Measurements from ENCODE around the gene ZBTB44.
"Not testable (repeated sequence)": the region's sequence is repeated elsewhere in the genome, so short reads cannot be mapped to it uniquely, and the experiment has no call there.

Gene ZBTB44

GRCh38 chr11:130313383-130314183 lies 1.1 kb downstream of the ZBTB44 start:
- in situ Hi-C loops (cut with MboI; ENCODE audit: low sequenced_read_pairs) = no loop called here

GRCh38 chr11:130312046-130312445 lies 2.7 kb downstream of the ZBTB44 start:
- in situ Hi-C loops (cut with MboI; ENCODE audit: low sequenced_read_pairs) = no loop called here

- in situ Hi-C loops (cut with MboI; ENCODE audit: low sequenced_read_pairs) = no loop called here
Measured at GRCh38 chr11:130310622-130311021, 4.1 kb downstream of the ZBTB44 start.

- in situ Hi-C loops (cut with MboI; ENCODE audit: low sequenced_read_pairs) = no loop called here
Measured at GRCh38 chr11:130308886-130309285, 5.8 kb downstream of the ZBTB44 start.

- in situ Hi-C loops (cut with MboI; ENCODE audit: low sequenced_read_pairs) = no loop called here
Measured at GRCh38 chr11:130308059-130308458, 6.7 kb downstream of the ZBTB44 start.

GRCh38 chr11:130304651-130305050 lies 10.1 kb downstream of the ZBTB44 start:
- in situ Hi-C loops (cut with MboI; ENCODE audit: low sequenced_read_pairs) = no loop called here

GRCh38 chr11:130301002-130301401 lies 13.7 kb downstream of the ZBTB44 start:
- in situ Hi-C loops (cut with MboI; ENCODE audit: low sequenced_read_pairs) = no loop called here

GRCh38 chr11:130300567-130300966 lies 14.2 kb downstream of the ZBTB44 start:
- in situ Hi-C loops (cut with MboI; ENCODE audit: low sequenced_read_pairs) = no loop called here

GRCh38 chr11:130299978-130300377 lies 14.7 kb downstream of the ZBTB44 start:
- in situ Hi-C loops (cut with MboI; ENCODE audit: low sequenced_read_pairs) = no loop called here

- in situ Hi-C loops (cut with MboI; ENCODE audit: low sequenced_read_pairs) = no loop called here
Measured at GRCh38 chr11:130295657-130296056, 19.1 kb downstream of the ZBTB44 start.

GRCh38 chr11:130282111-130282510 lies 32.6 kb downstream of the ZBTB44 start:
- in situ Hi-C loops (cut with MboI; ENCODE audit: low sequenced_read_pairs) = no loop called here

GRCh38 chr11:130281341-130281740 lies 33.4 kb downstream of the ZBTB44 start:
- in situ Hi-C loops (cut with MboI; ENCODE audit: low sequenced_read_pairs) = not testable (repeated sequence)

GRCh38 chr11:130279989-130280388 lies 34.7 kb downstream of the ZBTB44 start:
- in situ Hi-C loops (cut with MboI; ENCODE audit: low sequenced_read_pairs) = no loop called here

- in situ Hi-C loops (cut with MboI; ENCODE audit: low sequenced_read_pairs) = no loop called here
Measured at GRCh38 chr11:130278745-130279144, 36.0 kb downstream of the ZBTB44 start.

GRCh38 chr11:130278151-130278550 lies 36.6 kb downstream of the ZBTB44 start:
- in situ Hi-C loops (cut with MboI; ENCODE audit: low sequenced_read_pairs) = no loop called here

GRCh38 chr11:130272336-130272735 lies 42.4 kb downstream of the ZBTB44 start:
- in situ Hi-C loops (cut with MboI; ENCODE audit: low sequenced_read_pairs) = no loop called here

- in situ Hi-C loops (cut with MboI; ENCODE audit: low sequenced_read_pairs) = no loop called here
Measured at GRCh38 chr11:130269326-130269943, 45.3 kb downstream of the ZBTB44 start.

GRCh38 chr11:130263351-130263750 lies 51.4 kb downstream of the ZBTB44 start:
- in situ Hi-C loops (cut with MboI; ENCODE audit: low sequenced_read_pairs) = no loop called here

- in situ Hi-C loops (cut with MboI; ENCODE audit: low sequenced_read_pairs) = no loop called here
Measured at GRCh38 chr11:130262424-130262823, 52.3 kb downstream of the ZBTB44 start.

- in situ Hi-C loops (cut with MboI; ENCODE audit: low sequenced_read_pairs) = no loop called here
Measured at GRCh38 chr11:130261571-130261970, 53.1 kb downstream of the ZBTB44 start.

- in situ Hi-C loops (cut with MboI; ENCODE audit: low sequenced_read_pairs) = no loop called here
Measured at GRCh38 chr11:130260742-130261141, 54.0 kb downstream of the ZBTB44 start.

- in situ Hi-C loops (cut with MboI; ENCODE audit: low sequenced_read_pairs) = no loop called here
Measured at GRCh38 chr11:130260080-130260627, 54.6 kb downstream of the ZBTB44 start.
